H1 (cell line): ENCODE data around the gene RAP1A.

Experiments used
- CEBPB ChIP-seq: IDR thresholded peaks from 2 replicates; pipeline ENCODE4 v1.6.1; 2012; ENCODE audit warnings: low read depth, low read length
- POLR2A ChIP-seq, 2 experiments: IDR thresholded peaks; 1 replicate in 1 of 2; 2 replicates in 1 of 2; pipeline ENCODE4 v1.6.1; 2011; ENCODE audit warnings: low read depth in 2 of 2, low read length in 2 of 2, mild to moderate bottlenecking in 2 of 2; ENCODE audit errors: control extremely low read depth in 1 of 2

GRCh38 chr1:111736548-111737215, 117.1 kb downstream of the RAP1A start:
- no peak for TF ChIP-seq CEBPB
- no peak for TF ChIP-seq POLR2A (IDR thresholded peaks at IDR 0.05; ENCODE audit: control extremely low read depth in 1 of 2, low read depth in 2 of 2, low read length in 2 of 2)
